NOMO-1 treated with dmso at 0.1 percent for 144 hours (cell line): ENCODE results near the gene PSEN1.
A peak's percentile ranks its signal among the peaks of the same experiment; 100 is the strongest.

Experiments
- DNase-seq: peaks from one replicate; lab custom pipeline; 2025; ENCODE audit not compliant: unreplicated experiment; lab: John Stamatoyannopoulos, UW

The PSEN1 gene

DNA sequence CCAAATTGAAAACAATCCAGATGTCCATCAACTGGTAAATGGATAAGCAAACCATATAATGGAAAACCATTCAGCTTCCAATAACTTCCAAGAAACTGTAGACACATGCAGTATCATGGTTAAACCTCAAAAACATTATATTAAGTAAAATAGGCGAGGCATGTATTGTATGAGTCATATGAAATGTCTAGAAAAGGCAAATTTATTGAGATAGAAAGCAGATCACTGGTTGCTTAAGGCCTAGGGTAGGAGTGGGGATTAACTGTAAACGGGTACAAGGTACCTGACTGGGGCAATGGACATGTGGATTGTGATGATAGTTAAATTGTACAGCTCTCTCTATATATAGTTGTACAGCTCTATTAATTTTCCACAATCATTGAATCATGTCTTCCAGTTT lies 79.7 kb downstream of the PSEN1 start:
- DNase-seq, result no peak

DNA sequence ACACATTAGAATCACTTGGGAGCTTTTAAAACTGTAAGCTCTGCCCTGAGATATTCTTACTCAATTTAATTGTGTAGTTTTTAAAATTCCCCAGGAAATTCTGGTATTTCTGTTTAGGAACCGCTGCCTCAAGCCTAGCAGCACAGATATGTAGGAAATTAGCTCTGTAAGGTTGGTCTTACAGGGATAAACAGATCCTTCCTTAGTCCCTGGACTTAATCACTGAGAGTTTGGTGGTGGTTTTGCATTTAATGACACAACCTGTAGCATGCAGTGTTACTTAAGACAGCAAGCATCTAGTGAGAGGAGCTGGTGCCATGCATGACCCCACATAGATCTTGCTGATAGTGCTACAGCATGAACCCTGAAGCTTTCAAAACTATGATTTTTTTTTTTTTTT lies 81.1 kb downstream of the PSEN1 start:
- no peak for DNase-seq

DNA sequence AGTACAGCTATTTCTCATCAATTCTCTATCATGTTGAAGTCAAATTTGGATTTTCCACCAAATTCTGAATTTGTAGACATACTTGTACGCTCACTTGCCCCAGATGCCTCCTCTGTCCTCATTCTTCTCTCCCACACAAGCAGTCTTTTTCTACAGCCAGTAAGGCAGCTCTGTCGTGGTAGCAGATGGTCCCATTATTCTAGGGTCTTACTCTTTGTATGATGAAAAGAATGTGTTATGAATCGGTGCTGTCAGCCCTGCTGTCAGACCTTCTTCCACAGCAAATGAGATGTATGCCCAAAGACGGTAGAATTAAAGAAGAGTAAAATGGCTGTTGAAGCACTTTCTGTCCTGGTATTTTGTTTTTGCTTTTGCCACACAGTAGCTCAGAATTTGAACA lies 83.8 kb downstream of the PSEN1 start:
- no peak for DNase-seq

DNA sequence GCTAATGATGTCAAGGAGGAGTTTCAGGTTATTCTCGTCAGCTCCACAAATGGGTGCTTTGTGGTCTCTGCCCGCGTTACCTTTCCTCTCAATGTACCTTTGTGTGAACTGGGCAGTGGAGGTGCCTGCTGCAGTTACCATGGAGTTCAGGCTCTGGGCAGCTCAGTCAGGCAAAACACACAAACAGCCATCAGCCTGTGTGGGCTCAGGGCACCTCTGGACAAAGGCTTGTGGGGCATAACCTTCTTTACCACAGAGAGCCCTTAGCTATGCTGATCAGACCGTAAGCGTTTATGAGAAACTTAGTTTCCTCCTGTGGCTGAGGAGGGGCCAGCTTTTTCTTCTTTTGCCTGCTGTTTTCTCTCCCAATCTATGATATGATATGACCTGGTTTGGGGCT lies 84.3 kb downstream of the PSEN1 start:
- DNase-seq, result no peak

DNA sequence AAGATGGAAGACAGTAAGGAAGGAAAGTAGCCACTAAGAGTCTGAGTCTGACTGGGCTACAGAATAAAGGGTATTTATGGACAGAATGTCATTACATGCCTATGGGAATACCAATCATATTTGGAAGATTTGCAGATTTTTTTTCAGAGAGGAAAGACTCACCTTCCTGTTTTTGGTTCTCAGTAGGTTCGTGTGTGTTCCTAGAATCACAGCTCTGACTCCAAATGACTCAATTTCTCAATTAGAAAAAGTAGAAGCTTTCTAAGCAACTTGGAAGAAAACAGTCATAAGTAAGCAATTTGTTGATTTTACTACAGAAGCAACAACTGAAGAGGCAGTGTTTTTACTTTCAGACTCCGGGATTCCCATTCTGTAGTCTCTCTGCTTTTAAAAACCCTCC lies 85.6 kb downstream of the PSEN1 start:
- DNase-seq, result no peak

DNA sequence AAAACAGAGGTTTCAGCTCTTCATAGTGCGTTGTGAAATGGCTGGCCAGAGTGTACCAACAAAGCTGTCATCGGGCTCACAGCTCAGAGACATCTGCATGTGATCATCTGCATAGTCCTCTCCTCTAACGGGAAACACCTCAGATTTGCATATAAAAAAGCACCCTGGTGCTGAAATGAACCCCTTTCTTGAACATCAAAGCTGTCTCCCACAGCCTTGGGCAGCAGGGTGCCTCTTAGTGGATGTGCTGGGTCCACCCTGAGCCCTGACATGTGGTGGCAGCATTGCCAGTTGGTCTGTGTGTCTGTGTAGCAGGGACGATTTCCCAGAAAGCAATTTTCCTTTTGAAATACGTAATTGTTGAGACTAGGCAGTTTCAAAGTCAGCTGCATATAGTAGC lies 86.7 kb downstream of the PSEN1 start:
- DNase-seq, result no peak

DNA sequence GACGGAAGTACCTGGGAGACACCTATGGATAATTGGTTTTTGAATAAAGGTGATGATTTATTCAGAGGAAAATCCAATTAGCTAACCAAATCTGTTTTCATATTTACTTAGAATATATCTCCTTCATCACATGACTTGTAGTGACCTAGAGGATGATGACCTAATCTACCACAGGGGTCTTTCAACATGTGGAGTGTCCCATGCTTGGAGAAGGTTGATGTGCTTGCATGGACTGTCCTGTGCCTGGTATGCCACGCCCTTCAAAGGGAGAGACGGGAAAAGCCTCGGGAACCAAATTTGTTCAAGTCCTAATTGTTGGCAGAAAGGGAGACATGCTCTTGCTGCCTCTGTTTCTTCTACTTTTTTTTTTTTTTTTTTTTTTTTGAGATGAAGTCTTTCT lies 89.2 kb downstream of the PSEN1 start:
- no peak for DNase-seq

DNA sequence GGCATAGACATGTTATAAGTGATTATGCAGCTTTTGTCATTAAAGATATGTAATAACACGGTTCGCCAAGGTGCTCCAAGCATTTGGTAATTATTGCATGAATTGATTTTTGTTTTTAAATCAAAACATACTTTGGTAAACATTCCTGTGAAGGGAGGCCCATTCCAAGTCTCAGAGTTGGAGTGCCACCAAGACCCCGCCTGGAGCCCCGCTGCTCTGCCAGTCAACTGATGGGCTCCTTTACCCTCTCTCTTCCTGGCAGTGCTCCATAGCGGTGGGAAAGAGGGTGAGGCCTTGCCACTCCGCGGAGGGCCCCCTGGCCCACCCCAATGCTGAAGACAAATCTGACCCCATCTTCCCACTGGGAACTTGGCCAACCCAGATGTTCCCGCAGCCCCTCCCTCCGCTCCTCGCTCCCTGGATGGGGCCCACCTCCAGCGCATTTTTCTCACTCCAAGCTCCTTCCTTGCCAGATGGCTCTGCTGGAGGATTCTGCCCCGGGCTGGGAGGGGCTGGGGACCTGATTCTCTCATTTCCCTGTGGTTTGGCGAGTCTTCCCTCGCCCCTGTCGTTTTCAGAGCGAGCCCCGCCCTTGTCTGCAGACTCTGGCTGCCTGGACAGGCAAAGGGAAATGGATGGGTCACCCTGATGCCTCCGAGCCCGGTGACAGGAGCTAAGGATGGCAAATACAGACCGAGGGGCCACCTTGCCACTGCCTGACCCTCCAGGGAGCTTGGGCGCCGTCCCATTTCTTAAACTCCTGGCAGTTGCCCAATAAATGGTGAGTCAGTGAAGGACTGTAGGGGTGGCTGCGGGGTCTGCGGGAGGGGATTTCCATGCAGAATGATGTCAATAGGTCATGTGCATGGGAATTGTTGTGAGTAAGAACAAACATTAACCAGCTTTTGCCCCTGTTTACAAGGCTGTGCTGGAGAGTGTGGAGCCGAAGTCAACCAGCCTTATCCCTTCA lies 91.8 kb downstream of the PSEN1 start:
- DNase-seq, result no peak

DNA sequence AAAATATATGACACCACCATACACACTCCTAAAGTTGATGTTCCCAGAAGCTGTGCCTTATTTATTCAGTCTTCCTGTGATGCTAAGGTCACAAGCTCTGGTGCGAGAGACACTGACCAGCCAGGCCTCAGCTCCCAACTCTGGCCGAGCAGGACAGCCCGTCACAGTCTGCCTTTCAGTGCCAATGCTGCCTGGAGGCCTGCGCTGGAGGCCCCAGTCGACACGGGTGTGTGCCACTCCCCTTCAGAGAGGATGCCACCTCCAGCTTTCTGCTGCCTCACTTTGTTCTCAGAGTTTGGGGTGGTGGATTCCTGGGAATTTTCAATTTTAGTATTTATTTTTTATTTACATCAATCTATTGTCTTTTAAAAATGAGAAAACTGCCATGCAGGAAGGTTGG lies 93.7 kb downstream of the PSEN1 start:
- DNase-seq, result no peak

DNA sequence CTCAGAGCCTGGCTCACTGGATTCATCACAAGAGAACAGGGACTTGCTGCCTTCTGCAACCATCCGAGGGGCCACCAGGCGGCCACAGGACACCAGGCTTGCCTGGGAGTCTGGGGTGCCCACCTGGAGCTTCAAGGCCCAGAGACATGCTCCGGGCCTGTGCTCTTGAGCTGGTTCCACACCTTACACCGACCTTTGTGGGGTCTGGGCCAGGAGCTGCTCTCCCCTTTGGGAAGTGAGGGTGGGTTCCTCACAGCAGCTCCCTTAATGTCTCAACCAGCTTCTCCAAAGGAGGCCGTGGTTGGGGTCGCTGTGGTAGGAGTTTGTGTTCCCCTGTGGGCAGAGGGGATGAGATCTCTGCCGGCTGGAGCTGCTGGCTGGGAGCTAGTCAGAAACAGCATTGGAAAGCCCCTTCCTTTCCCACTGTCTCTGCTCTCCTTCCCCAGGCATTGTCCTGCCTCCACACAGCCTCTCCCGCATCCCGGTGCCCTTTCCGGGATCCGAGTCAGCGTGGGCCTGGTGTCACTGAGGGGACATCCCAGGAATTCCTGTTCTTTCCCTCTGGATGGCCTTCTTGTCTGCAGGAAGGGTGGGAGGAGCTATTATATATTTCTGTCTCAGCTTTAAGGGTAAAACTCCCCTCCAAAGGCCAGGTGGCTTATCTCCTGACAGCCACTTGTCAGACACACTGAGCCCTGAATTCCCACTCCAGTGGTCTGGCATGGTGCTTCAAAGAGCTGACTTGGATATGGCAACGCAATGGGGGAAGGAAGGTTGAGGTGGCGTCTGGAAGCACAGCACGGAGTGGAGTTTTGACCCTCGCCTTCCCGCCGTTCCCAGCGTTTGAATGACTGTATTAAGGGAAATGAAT lies 95.9 kb downstream of the PSEN1 start:
- no peak for DNase-seq

DNA sequence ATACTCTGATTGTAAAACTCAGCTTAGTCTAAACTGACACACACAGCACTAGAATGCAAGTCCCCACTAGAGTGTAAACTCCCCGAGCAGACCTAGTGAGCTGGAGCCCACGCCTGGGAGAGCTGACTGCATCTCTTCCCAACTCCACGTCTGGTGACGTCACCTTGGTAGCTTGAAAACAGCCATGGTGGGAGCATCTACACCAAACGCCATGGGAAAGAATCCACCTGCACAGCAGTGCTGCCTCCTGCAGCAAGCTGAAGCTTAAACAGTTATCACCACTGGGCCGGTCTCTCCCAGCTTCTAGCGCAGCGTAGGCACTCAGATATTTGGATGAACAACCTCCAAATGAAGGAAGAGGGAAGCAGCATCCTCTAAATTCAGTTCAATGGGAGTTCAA lies 96.7 kb downstream of the PSEN1 start:
- no peak for DNase-seq

DNA sequence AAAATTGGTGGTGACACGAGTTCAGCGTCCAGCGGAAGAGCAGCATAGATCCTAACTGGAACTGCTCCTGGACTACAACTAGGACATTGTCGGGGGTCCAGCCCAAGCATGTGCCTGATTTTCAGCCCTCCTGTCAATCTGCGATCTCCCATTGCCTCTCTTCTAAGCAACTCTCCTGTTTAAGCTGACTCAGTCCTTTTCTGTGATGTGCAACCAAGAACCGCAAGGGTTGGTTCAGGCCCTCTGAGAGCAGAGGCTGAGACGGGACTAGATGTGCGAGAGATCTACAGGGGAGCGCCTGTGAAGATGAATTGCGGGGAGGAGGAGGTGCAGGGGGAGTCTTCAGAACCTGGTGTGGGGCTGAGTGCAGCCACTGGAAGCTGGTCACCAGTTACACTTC lies 97.3 kb downstream of the PSEN1 start:
- DNase-seq, result no peak

DNA sequence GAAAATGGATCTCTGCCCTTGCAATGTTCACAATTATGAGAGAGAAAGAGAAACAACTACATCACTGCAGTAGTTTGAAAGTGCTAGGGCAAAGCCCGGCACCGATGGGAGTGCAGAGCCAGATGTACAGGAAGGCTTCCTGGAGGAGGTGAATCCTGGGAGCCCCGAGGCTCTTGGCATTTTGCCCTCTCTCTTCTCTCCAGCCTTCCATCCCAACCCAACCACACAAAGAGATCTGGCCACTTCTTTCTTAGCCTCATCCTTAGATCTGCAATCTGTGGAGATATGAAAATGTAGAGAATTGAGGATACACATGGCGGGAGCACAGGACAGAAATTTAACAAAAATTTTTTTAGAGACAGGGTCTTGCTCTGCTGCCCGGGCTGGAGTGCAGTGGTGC lies 97.7 kb downstream of the PSEN1 start:
- no peak for DNase-seq

DNA sequence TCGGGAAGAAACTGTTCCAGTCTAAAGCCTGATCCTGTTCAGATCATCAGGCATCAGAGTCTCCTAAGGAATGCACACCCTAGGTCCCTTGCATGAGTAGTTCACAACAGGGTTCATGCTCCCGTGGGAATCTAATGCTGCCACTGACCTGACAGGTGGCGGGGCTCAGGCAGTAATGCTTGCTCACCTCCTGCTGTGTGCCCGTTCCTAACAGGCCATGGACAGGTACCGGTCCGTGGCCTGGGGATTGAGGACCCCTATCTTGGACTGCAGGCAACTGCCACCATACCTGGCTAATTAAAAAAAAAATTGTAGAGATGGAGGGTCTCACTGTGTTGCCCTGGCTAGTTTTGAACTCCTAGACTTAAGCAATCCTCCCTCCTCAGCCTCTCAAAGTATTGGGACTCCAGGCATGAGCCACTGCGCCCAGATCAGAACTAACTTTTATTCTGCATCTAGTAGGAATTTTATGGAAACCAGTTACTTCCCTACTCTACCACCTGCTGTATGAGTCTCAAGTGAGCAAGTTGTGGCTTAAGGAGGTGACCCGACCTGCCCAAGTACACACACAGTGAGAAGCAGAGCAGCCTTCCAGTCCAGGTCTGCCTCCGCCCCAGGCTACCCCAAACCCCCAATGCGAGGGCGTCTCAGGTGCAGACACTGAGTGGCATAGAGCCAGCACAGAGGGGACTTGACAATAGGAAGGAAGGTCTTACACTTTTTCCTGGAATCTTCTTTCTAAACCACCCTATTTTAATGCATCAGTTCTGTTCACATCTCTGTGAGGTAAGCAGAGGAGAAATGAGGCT lies 98.5 kb downstream of the PSEN1 start:
- DNase-seq, result no peak

DNA sequence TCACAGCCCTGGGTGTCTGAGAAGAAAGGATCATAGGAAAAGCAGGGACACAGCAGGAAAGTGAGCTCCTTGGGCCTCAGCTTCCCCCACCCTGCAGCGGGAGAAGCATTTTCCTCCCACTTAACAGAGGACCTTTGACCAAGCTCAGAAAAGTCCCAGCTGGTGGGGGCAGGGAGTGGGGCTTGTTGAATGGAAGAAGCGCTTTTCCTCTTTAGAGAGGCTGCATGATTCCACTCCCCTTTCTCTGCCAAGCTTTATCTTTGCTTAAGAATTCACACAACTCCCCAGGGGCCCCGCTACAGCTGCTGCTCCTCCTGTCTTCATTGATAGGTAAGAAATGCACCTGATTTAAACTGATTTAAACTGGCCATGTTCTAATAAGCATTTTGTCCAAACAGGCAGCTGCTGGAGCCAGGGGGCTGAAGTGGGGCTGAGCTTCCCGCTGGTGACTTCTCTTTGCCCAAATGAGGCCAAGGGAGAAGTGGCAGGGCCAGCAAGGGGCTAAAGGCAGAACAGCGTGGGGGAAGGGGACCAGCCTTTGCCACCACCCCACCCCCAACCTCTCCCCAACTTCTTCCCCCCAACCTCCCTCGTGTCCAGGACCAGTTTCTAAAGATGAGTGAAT lies 99.3 kb downstream of the PSEN1 start:
- DNase-seq, result no peak

DNA sequence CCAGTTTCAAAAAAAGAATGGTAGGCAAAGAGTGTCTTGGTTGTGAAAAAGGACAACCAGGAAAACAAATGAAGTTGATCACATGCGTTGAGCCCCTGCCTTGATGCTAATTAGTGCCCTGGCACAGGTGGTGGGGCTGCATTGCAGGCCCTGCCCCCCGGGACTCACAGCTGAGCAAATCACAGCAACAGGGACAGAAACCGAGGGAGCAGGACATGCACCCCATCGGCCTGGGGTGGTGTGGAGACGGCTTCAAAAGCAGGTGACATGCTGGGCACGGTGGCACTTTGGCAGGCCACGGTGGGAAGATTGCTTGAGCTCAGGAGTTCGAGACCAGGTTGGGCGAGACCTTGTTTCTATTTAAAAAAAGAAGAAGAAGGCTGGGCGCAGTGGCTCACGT lies 99.8 kb downstream of the PSEN1 start:
- no peak for DNase-seq

DNA sequence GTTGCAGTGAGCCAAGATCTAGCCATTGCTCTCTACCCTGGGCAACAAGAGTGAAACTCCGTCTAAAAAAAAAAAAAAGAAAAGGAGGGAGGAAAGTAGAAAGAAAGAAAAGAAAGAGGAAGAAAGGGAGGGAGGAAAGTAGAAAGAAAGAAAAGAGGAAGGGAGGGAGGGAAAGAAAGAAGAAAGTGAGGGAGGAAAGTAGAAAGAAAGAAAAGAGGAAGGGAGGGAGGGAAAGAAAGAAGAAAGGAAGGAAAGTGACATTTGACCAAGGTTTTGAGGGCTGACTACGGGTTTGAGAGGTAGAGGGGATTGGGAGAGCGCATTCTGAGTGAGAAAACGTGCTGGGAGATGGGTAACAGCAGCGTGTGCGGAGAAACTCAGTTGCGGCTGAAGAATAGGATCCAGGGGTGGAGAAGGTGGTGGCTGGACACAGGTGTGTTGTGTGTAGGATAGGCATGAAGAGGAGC lies 100.5 kb downstream of the PSEN1 start:
- no peak for DNase-seq

DNA sequence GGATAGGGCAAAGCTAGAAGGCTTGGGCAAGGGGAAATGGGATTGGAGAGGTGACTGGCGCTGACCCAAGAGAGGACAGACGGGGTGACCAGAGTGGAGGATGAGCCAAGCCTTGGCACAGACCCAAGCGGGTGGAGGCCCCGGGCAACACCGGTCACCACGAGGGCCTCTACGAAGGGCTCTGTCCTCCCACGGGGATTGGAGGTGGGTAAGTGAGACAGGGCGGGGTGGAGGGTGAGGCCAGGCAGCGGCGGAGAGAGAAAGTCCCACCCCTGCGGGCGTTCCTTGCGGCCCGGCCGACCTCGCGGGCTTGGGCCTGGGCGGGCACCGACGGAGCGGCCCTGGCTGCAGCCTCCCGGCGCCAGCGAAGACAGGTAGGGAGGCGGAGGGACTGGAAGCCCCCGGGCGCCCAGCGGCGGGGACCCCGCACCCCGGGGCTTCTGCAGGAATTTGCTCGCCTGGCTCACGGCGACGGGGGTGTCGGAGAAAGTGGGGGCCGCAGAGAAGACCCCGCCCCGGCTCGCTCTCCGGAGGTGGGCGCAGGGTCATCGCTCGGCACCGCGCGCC lies 101.0 kb downstream of the PSEN1 start, which contains the start of gene PAPLN:
TSS of gene PAPLN (plus strand) at position 288 of the 567 bp plus-strand sequence. CDS start 2,273 bp downstream, outside the sequence.
- no peak for DNase-seq

DNA sequence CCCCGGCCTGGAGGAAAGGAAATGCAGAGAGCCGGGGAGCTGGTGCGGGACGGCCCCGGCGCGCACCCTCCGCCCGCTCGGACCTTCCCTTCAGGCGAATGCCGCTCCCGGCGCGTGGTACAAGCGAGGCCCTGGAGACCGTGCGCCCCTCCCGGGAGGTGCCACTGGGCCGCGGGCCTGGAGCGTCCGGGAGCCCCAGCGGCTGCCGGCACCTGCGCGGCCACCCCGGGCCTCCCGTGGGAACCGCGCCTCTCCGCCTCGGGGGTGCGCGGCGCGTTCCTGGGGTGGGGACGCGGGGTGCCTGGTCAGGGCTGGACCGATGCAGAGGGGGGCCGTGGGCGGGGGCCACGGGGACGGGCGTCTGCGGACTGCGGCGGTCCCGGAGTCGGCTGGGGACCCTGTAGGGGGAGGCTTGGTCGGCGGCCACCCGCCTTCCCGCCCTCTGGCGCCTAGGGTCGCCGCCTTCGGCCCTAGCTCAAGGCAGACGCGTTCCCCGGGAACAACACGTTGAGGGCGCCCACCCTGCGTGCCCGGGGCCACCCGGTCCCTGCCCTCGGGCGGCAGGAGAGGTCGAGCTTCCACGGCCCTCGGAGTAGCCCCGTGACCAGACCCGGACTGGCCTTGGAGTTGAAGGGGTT lies 101.6 kb downstream of the PSEN1 start:
- DNase-seq, result no peak

DNA sequence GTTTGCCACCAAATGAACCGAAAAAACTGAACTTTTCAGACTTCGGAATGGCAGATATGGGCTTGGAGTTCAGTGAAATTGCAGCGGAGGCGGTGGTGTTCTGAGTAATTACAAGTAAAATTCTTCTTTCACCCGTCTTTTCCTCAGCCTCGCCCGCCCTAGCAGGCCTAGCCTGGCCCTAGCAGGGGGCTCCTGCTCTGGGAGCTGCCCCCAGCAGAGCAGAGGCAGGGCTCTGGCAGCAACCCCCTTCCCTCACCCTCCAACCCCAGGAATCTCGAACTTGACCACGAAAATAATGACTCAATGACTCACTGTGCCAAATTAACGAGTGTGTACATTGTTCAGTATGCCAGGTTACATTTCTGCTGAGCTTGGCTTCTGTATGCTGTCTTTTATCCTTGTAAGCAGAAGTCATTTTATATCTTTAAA lies 102.1 kb downstream of the PSEN1 start:
- peak; percentile 42 for DNase-seq
